GM04503 (cell line): ENCODE data around the gene JPT2.

ENCODE experiments used
- DNase-seq: peaks from one replicate; pipeline ENCODE4 v3.0.0-alpha.2; 2012; ENCODE audit warnings: low read depth

Gene JPT2

DNA sequence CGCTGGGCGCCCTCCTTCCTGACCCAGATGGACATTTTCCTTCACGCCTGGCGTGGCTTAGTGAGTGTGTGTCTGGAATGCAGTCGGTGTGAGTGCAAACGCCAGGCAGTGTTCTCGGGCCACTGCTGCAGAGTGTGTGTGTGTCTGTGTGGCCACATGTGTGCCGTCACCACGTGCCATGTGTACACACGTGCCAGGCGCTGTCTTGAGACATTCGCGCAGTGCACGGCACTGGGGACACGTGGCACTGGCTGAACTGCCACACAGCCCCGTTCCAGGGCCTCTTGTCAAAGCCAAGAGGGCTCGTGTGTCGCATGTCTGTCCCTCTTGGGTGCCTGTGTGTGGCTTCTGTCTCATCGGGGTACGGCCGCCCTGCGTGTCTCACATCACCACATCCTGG, 56.7 kb downstream of the JPT2 start:
- no peak for DNase-seq

- no peak for DNase-seq
Observed at GRCh38 chr16:1740234-1740633, 62.2 kb downstream of the JPT2 start.

DNA sequence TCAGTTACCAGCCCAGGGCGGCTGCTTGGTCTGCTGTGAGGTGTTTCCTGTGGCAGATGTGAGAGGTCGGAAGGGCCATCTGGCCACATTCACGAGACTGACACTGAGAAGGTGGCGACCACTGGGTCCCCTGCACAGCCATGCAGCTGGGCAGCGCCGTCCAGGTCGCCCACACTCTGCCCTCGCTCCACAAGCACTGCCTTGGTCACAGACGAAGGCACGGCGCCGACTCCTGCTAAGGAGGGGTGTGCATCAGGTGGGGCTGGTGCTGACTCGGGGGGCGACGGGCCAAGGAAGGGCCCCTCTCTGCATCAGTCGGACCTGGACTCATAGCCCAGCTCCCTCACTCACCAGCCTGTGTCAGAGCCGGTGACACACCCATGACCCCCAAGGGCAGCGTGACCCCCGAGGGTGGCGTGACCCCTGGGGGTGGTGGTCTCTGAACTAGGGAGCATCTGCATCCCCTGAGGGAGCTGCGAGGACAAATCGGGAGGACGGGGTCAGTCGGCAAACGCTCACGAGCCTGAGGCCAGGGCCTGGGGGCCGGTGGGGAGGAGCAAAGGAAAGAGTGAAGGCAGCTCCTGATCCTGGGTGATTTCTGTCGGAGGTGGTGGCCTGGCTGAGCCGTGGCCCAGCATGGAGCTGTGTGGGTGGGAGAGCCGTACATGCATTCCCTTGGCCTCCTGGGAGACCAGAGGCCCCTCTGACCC, 62.9 kb downstream of the JPT2 start:
- DNase-seq, result no peak

DNA sequence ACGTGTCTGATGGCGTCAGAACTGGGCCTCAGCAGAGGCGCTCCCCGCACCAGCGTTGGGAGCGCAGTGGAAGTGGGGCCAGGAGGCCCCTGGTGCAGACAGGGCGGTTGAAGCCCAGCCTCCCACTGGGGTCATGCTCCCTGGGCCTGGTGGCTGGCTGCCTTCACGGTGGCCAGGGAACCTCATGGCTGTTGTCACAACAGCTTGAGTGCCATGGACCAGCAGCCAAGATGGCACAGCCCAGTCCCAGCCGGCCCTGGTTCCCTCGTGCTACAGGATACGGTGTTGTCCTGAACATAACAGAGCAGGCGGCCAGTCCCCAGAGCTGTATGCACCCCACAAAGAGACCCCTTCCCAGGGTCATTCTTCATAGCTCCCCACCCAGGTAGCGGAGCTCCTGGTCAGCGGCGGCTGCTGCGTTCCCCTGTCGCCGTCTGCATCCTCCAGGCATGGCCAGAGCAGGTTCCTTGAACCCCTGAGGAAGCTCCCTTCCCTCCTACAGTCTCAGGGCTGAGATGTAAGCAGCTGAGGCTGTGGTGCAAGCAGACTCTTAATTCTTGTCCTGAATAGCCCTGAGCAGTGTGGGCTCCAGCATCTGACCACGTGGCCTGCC, 63.6 kb downstream of the JPT2 start:
- no peak for DNase-seq

DNA sequence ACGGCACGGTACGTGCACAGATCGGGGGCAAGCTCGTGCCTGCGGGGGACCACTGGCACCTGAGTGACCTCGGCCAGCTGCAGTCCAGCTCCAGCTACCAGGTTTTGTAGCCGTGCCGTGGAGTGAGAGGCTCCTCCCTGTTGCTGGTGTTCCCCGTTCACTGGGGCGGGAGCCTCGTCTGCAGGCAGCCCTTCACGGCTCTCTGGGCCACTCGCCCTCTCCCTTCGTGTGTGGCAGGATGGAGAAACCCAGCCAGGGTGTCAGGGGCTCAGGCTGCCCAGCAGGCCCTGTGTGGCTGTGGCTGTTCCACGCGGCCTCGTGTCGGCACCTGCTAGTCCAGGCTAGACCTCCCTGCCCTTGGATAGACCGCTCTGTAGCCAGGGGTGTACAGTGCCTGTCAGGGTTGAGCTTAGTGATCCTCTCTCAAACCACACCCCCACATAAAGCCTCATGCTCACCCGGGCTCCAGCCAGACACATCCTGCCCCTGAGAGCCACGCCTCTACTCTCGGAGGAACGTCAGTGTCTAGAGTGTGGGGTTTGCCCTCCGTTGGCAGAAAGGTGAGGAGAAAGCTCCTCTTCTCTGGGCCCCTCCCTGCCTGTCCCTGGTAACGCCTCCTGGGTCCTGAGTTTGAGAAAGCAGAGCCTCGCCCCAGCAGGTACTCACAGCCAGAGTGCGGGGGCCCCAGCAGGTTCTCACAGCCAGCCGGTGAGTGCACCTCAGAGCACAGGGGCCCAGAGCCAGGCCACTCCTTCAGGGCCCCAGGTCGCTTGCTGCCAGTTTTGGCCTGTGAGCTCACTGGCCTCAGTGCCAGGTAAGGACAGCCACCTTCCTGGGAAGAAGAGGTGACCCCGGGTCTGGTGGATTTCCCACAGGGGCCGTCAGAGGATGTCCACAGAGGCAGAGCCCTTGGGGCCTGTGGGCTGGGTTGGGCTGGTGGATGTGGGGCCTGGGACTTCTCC, 65.6 kb downstream of the JPT2 start:
- no peak for DNase-seq

DNA sequence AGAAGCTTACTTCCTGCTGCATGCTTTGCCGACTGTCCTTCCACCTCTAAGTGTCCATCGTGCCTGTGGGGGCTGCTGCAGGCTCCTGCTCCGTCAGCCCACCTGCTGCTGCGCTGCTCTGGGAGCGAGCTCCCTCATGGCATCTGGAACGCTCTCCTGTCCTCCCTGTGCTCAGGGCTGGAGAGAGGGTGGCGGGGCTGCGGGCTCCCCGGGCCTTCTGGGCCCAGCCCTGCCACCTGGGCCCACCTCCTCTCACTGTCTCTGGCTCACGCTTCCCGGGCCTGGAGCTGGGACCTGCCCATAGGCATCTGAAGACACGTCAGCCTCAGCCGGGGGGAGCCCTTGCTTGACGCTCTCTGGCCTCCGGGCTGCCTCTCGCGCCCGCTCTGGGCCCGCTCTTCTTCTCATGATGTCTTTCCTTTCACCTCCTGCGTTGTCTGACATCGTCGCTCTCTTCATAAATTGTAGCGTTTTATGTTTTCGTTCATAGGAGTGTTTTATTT, 66.3 kb downstream of the JPT2 start:
- no peak for DNase-seq

GRCh38 chr16:1745181-1745899, 67.3 kb downstream of the JPT2 start:
- peak; percentile 35 for DNase-seq

DNA sequence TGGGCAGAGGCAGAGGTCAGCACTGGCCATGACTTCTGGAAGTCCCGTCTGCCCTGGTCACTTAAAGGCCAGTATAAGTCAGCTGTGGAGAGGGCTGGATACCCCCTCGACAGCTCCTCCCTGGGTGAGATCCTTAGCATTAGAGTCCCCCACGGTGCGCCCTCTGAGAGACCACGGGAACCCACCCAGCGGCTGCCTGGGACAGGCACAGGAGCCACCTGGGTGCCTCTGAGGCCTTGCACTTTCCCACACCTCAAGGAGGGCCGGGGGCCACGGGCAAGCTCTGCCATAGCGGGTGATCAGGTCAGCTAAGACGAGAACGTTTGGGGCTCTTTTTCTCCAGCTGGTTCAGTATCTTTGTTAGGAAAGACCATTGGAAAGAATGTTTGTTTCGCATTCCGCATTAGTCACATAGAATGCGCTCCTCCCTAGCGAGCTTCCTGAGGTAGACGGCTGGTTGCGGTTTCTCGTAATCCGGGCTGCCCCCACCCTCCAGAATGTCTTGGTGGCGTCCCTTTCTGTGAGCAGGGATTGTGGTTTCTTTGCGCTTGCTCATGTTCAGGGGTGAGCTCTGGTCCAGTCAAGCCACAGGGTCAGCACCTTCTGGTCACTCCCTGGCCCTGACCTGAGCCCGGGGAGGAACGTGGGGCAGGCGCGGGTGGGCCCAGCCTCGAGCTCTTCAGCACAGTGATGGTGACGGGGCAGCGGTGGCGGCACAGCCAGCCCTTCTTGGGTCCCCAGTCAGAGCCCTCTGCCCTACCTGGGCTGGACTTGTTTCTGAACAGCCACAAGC, 68.0 kb downstream of the JPT2 start:
- no peak for DNase-seq

- DNase-seq, result no peak
Observed at GRCh38 chr16:1746693-1747195, 68.7 kb downstream of the JPT2 start.

- no peak for DNase-seq
Observed at GRCh38 chr16:1747934-1748333, 69.9 kb downstream of the JPT2 start.

DNA sequence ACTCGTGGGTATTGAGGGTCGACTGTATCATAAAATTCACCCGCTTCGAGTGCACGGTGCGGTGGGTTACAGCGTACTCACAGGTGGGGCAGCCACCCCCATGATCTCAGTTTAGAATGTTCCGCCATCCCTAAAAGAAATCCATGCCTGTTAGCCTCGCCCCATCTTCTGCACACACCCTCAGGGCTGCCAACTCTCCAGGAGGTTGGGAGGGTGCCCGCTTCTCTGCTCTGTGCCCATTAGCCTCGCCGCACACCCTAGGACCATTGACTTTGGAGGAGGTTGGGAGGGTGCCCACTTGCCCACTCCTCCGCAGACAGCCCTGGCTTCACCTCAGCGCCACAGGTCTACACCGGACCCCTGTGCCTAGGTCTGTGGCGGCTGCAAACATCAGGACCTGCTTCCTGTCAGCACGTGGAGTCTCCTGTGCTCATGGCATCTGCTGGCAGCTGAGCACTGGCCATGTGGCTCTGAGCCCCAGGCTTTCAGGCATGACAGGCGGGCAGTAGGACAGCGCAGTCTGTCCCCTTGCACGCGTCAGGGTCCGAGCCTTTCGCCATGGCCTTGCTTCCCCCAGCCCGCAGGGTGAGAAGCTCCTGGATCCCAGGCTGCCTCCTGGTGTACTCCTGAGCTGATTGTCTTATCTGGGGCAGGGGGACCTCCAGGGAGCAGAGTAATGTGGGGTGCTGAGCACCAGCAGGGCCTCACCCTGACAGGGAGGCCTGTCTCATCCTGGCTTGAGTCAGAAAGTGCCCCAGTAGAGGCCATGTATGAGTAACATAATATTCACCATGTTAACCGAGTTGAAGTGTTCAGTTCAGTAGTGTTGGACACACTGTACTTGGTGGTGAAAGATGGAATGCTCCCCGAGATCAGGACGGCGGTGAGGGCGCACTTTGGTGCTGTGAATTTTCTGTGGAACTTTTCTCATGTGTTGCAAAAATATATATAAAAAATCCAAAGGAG, 71.4 kb downstream of the JPT2 start:
- DNase-seq, result no peak
